CD4-positive, alpha-beta T cell (primary cell): Measurements from ENCODE around the gene TMEM40. TPM values are rescaled to one million over a fixed set of nuclear protein-coding genes. Genes with fewer than 3 reads are reported as not detected.

ENCODE experiments used
- ATAC-seq: fragments of 200-7000 bp; cut with Tn5 transposase; one replicate; pipeline ENCODE4 v1.10.0; 2022; ENCODE audit warnings: mild to moderate bottlenecking; ENCODE audit not compliant: poor library complexity
- CTCF ChIA-PET: fragments of 350-600 bp; sonication (Branson Sonifier 250); formaldehyde crosslinking; loops from one replicate; lab custom pipeline; 2021; ENCODE audit warnings: antibody characterized with exemption, inconsistent platforms; lab: Charles Lee
- POLR2A ChIA-PET: fragments of 350-600 bp; sonication (Branson Sonifier 250); formaldehyde crosslinking; loops from one replicate; lab custom pipeline; 2021; ENCODE audit warnings: antibody characterized with exemption, inconsistent platforms; lab: Charles Lee
- DNase-seq, 14 experiments: peaks; one replicate each; pipeline ENCODE4 v3.0.0-alpha.2; 2013 to 2020; ENCODE audit warnings: mixed read lengths in 2 of 14
- H3K27ac ChIP-seq, 2 donors: one replicate each; pipeline versions ENCODE4 v1.5.1 to v1.7.0; 2013; ENCODE audit warnings: low read length in 2 of 2, low read depth in 1 of 2, mild to moderate bottlenecking in 1 of 2
- H3K27me3 ChIP-seq, 2 experiments: 1 replicate in 1 of 2; 2 replicates in 1 of 2; pipeline versions ENCODE4 v1.6.1 to v1.7.0; 2013; ENCODE audit warnings: low read length in 2 of 2, control low read depth in 1 of 2, mild to moderate bottlenecking in 1 of 2, moderate library complexity in 1 of 2; ENCODE audit not compliant: insufficient read depth in 2 of 2, control insufficient read depth in 1 of 2
- H3K36me3 ChIP-seq: one replicate; pipeline ENCODE4 v1.6.1; 2013; ENCODE audit warnings: low read length, control low read depth; ENCODE audit not compliant: insufficient read depth
- H3K4me1 ChIP-seq: one replicate; pipeline ENCODE4 v1.6.1; 2013; ENCODE audit warnings: low read length, control low read depth; ENCODE audit not compliant: insufficient read depth
- H3K4me3 ChIP-seq: one replicate; pipeline ENCODE4 v1.5.1; 2013; ENCODE audit warnings: mild to moderate bottlenecking, low read length, moderate library complexity
- H3K9me3 ChIP-seq, 2 experiments: 1 replicate in 1 of 2; 2 replicates in 1 of 2; pipeline versions ENCODE4 v1.6.1 to v1.7.0; 2013; ENCODE audit warnings: low read length in 2 of 2, mild to moderate bottlenecking in 2 of 2, control low read depth in 1 of 2, moderate library complexity in 1 of 2; ENCODE audit not compliant: control insufficient read depth in 1 of 2, insufficient read depth in 1 of 2
- H3K27ac Mint-ChIP-seq: one replicate; pipeline ENCODE4 v1.8.0; 2020; ENCODE audit warnings: mixed read lengths
- H3K27me3 Mint-ChIP-seq: one replicate; pipeline ENCODE4 v1.8.0; 2021; ENCODE audit warnings: mixed read lengths
- H3K36me3 Mint-ChIP-seq: one replicate; pipeline ENCODE4 v1.8.0; 2021; ENCODE audit warnings: low read depth, mixed read lengths
- H3K4me1 Mint-ChIP-seq: one replicate; pipeline ENCODE4 v1.8.0; 2021; ENCODE audit warnings: low read depth, mixed read lengths
- H3K4me3 Mint-ChIP-seq: one replicate; pipeline ENCODE4 v1.8.0; 2020; ENCODE audit warnings: mild to moderate bottlenecking, mixed read lengths
- H3K9me3 Mint-ChIP-seq: one replicate; pipeline ENCODE4 v1.8.0; 2020; ENCODE audit warnings: mixed read lengths
- intact Hi-C, 2 experiments: fragments of 100-400 bp; cut with DNase I in 1 of 2; cut with micrococcal nuclease in 1 of 2; formaldehyde crosslinking; loops; one replicate each; pipeline versions ENCODE4 v1.15.1 to v1.9.0; 2023 to 2025; cut with DNase I, micrococcal nuclease
- total RNA-seq, 174 experiments: library from RNA in 2 of 174; stranded (reverse) in 2 of 174; gene quantifications; one replicate each; pipeline ENCODE4 v1.2.3 and lab custom pipeline; 2021 to 2026
- TF ChIP-seq, protein P1 (sequence below): fragments of 200-600 bp; IDR thresholded peaks from one replicate; pipeline ENCODE4 v1.8.0; 2022; ENCODE audit warnings: antibody characterized with exemption, mild to moderate bottlenecking

TMEM40 gene
- total RNA-seq, 2 experiments from 2014 or later: not detected

- H3K36me3 Mint-ChIP-seq: no peaks in the 10 kb centered on the region
- intact Hi-C loops: no loop called here
- H3K27me3 ChIP-seq: no peaks in the 10 kb centered on the region
- ChIA-PET POLR2A (no interaction called here), CTCF (interaction anchor here (1.0 to 1.1 kb wide), 2 partner anchors 11 to 19 kb away, joined by 3 read pairs; no protein-coding TSS in a partner anchor)
- H3K27ac ChIP-seq: no peak overlapping the region
- no peaks in the 10 kb centered on the region for H3K9me3 ChIP-seq
- H3K4me3 ChIP-seq: no peak overlapping the region
- H3K27me3 Mint-ChIP-seq: no peaks in the 10 kb centered on the region
- no peaks in the 10 kb centered on the region for H3K9me3 Mint-ChIP-seq
- H3K36me3 ChIP-seq: no peaks in the 10 kb centered on the region
- H3K4me1 ChIP-seq: peaks cover 13% of the 10 kb centered on the region
- H3K27ac Mint-ChIP-seq: peak overlapping the region; percentile 23
- no peak for ATAC-seq
- H3K4me1 Mint-ChIP-seq: peaks cover 29% of the 10 kb centered on the region
- DNase-seq: no peak
- TF ChIP-seq, protein P1, sequence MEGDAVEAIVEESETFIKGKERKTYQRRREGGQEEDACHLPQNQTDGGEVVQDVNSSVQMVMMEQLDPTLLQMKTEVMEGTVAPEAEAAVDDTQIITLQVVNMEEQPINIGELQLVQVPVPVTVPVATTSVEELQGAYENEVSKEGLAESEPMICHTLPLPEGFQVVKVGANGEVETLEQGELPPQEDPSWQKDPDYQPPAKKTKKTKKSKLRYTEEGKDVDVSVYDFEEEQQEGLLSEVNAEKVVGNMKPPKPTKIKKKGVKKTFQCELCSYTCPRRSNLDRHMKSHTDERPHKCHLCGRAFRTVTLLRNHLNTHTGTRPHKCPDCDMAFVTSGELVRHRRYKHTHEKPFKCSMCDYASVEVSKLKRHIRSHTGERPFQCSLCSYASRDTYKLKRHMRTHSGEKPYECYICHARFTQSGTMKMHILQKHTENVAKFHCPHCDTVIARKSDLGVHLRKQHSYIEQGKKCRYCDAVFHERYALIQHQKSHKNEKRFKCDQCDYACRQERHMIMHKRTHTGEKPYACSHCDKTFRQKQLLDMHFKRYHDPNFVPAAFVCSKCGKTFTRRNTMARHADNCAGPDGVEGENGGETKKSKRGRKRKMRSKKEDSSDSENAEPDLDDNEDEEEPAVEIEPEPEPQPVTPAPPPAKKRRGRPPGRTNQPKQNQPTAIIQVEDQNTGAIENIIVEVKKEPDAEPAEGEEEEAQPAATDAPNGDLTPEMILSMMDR: no peak
- peak overlapping the region; percentile 18 for H3K4me3 Mint-ChIP-seq
These were observed 39.6 kb upstream of the TMEM40 start for GRCh38 chr3:12798559-12799179.

DNA sequence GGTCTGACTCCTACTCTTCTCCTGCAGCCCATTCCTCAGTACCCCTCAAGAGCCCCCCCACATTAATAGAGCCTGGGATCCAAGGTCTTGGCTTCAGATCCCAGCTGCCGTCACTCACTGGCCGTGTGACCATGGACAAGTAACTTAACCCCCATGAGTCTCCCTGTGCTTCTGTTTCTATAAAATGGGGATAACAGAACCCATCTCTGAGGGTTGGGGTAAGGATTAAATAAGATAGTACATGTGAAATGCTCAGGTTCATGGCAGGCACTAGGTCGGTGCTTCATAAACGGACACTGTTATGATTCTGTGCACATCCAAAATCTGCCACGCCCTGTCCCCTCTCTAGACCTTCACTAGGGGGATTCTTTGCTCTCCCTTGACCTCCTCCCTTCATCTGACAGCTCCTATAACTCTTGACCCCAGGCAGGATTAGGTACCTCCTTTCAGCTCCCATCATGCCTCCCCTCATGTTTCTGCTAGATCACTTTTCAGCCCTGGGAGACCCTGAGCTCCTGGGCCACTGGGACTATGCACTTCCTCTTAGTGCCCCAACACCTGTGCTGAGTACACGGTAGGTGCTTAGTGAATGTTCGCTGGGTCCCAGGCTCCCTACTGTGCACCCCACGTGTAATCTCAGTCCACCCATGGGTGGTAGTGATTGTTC, 39.0 kb upstream of the TMEM40 start:
- Histone ChIP-seq H3K4me1 (peaks cover 13% of the 10 kb centered on the region), H3K4me3 (no peak overlapping the region), H3K27ac (no peak overlapping the region), H3K9me3 (no peaks in the 10 kb centered on the region), H3K36me3 (no peaks in the 10 kb centered on the region), H3K27me3 (no peaks in the 10 kb centered on the region)
- Mint-ChIP-seq H3K4me3 (peak overlapping the region; percentile 83), H3K36me3 (no peaks in the 10 kb centered on the region), H3K27me3 (no peaks in the 10 kb centered on the region), H3K9me3 (no peaks in the 10 kb centered on the region), H3K4me1 (peaks cover 29% of the 10 kb centered on the region), H3K27ac (peak overlapping the region; percentile 23)
- ChIA-PET POLR2A (interaction anchor here (2.1 to 2.3 kb wide), 2 partner anchors 12 to 43 kb away, joined by 18 to 26 read pairs; partner anchors contain the start of gene RPL32), CTCF (interaction anchor here (2.7 kb wide), 1 partner anchor 12 kb away, joined by 16 read pairs; no protein-coding TSS in a partner anchor)
- TF ChIP-seq, protein P1: no peak
- intact Hi-C loops: loop anchor here in 1 of 2 experiments (2.0 kb wide), 1 partner anchor 13 kb away; no protein-coding TSS in a partner anchor
- DNase-seq (no peak), ATAC-seq (no peak)

DNA sequence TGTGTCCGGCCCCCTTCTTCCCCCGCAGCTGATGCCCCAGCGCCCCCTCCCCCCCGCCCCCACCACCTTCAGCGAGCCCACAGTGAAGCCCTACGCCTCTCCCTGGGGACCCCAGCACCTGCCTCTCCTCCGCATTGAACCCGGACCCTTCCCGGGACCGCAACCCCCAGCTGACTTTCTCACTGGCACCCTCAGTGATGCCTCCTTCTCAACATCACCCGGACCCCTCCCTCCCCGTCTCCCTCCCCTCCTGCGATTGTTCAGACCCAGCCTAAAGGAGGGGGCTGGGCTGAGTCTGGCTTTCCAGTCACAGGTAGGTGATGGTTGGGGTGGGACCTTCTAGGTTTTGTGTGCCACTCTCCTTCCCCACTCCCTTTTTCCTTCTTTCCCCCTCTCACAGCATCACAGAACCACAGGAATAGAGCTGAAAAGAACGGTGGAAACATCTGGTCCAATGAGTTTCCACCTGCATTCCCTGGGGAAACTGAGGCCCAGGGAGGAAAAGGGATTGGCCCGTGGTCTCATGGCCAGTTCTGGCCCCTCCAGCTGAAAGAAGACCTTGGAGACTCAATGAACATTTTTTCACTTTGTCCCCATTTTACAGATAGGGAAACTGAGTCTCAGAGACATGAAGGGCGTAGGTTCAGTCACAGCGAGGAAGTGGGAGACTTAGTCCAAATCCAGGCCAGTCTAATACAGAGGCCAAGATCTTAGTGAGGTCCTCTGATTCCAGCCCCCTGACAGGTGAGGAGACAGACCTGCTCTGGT, 38.2 kb upstream of the TMEM40 start:
- peak overlapping the region; percentile 23 for H3K27ac Mint-ChIP-seq
- intact Hi-C loops: loop anchor here in 1 of 2 experiments (2.0 kb wide), 1 partner anchor 13 kb away; no protein-coding TSS in a partner anchor
- peaks cover 29% of the 10 kb centered on the region for H3K4me1 Mint-ChIP-seq
- ATAC-seq (no peak), DNase-seq (no peak)
- ChIA-PET CTCF (interaction anchor here (1.1 to 2.7 kb wide), 3 partner anchors 10 to 45 kb away, joined by 3 to 16 read pairs (median 4); no protein-coding TSS in a partner anchor), POLR2A (interaction anchor here (0.9 to 2.3 kb wide), 4 partner anchors 13 to 313 kb away, joined by 3 to 26 read pairs (median 10); partner anchors contain the start of gene RPL32)
- H3K4me1 ChIP-seq: peaks cover 13% of the 10 kb centered on the region
- peak overlapping the region; percentile 93 for H3K4me3 Mint-ChIP-seq
- H3K4me3 ChIP-seq: peak overlapping the region; percentile 68
- no peaks in the 10 kb centered on the region for H3K9me3 ChIP-seq
- TF ChIP-seq, protein P1: no peak
- H3K36me3 Mint-ChIP-seq: no peaks in the 10 kb centered on the region
- no peaks in the 10 kb centered on the region for H3K9me3 Mint-ChIP-seq
- no peaks in the 10 kb centered on the region for H3K27me3 ChIP-seq
- no peaks in the 10 kb centered on the region for H3K27me3 Mint-ChIP-seq
- no peaks in the 10 kb centered on the region for H3K36me3 ChIP-seq
- no peak overlapping the region for H3K27ac ChIP-seq
